Esophagus squamous epithelium (tissue), 5 donors: ENCODE results near the gene GALNTL6. TPM values are rescaled to one million over a fixed set of nuclear protein-coding genes. Genes with fewer than 3 reads are reported as not detected.

ENCODE experiments used
- DNase-seq: peaks from one replicate; lab custom pipeline; 2025; lab: John Stamatoyannopoulos, UW
- H3K27ac ChIP-seq, 4 donors: fragments of 200-600 bp; sonication (generic); one replicate each; pipeline ENCODE4 v1.5.1; 2016 to 2019; ENCODE audit warnings: mild to moderate bottlenecking in 1 of 4
- H3K27me3 ChIP-seq, 4 donors: fragments of 200-600 bp; sonication (generic); 1 replicate in 3 of 4; 2 replicates in 1 of 4; pipeline versions ENCODE4 v1.5.1 to v1.6.0; 2017 to 2021; ENCODE audit warnings: antibody characterized with exemption in 1 of 4
- H3K36me3 ChIP-seq, 3 donors: fragments of 200-600 bp; sonication (generic); one replicate each; pipeline ENCODE4 v1.5.1; 2016 to 2019
- H3K4me1 ChIP-seq, 3 donors: fragments of 200-600 bp; sonication (generic); one replicate each; pipeline ENCODE4 v1.5.1; 2017 to 2019
- H3K4me3 ChIP-seq, 4 donors: fragments of 200-600 bp; sonication (generic); 1 replicate in 3 of 4; 2 replicates in 1 of 4; pipeline ENCODE4 v1.5.1; 2016 to 2019; ENCODE audit warnings: mild to moderate bottlenecking in 2 of 4, moderate library complexity in 1 of 4
- H3K9me3 ChIP-seq, 3 donors: fragments of 200-600 bp; sonication (generic); one replicate each; pipeline ENCODE4 v1.5.1; 2016 to 2019
- CTCF ChIP-seq, 6 experiments: fragments of 450-650 bp in 4 of 6; fragments of 200-600 bp in 2 of 6; sonication (generic) in 2 of 6; IDR thresholded peaks; one replicate each; pipeline ENCODE4 v1.5.1; 2016 to 2019; ENCODE audit warnings: antibody characterized with exemption in 6 of 6, mild to moderate bottlenecking in 4 of 6, moderate library complexity in 4 of 6
- POLR2A ChIP-seq, 4 donors: fragments of 450-650 bp; IDR thresholded peaks; one replicate each; pipeline ENCODE4 v1.6.1; 2017; ENCODE audit warnings: antibody characterized with exemption in 4 of 4, mild to moderate bottlenecking in 4 of 4, moderate library complexity in 3 of 4
- WGBS, 2 donors: methylation state at CpG; one replicate each; pipeline ENCODE4 v1.1.5; 2018; 5-methylcytosine and 5-hydroxymethylcytosine counted together
- intact Hi-C: fragments of 100-400 bp; cut with DNase I; formaldehyde crosslinking; loops from one replicate; pipeline ENCODE4 v1.15.0; 2022
- total RNA-seq, 4 donors: library from RNA; depleted of rRNA; stranded (reverse); fragments of >200 nt; gene quantifications; one replicate each; pipeline ENCODE4 v1.1.0, GENCODE V29; 2016
- donor health status: DM: yes; HTN: yes; CAD: no.

GALNTL6 gene
- total RNA-seq, 4 donors from 2014 or later = 0.12 TPM; not detected in 3

- DNase-seq = no peak
- no peaks in the 10 kb centered on the region for H3K36me3 ChIP-seq
- no peak overlapping the region for H3K27ac ChIP-seq
- TF ChIP-seq CTCF (IDR thresholded peaks at IDR 0.05) (no peak), POLR2A (IDR thresholded peaks at IDR 0.05) (no peak)
- no peaks in the 10 kb centered on the region for H3K4me1 ChIP-seq
- no peaks in the 10 kb centered on the region for H3K9me3 ChIP-seq
- 23 to 26% methylated on average over 5 of the region's 5 CpGs for WGBS, 2 donors
- intact Hi-C loops = no loop called here
- no peaks in the 10 kb centered on the region for H3K27me3 ChIP-seq
- H3K4me3 ChIP-seq = no peak overlapping the region
Measured at GRCh38 chr4:172344308-172344938, 531.2 kb downstream of the GALNTL6 start.

- Histone ChIP-seq H3K36me3 (no peaks in the 10 kb centered on the region), H3K9me3 (no peaks in the 10 kb centered on the region), H3K4me3 (no peak overlapping the region), H3K27me3 (no peaks in the 10 kb centered on the region), H3K27ac (no peak overlapping the region), H3K4me1 (no peaks in the 10 kb centered on the region)
- DNase-seq = no peak
- TF ChIP-seq CTCF (IDR thresholded peaks at IDR 0.05) = no peak
- no peak for TF ChIP-seq POLR2A (IDR thresholded peaks at IDR 0.05)
- intact Hi-C loops = no loop called here
- WGBS, 2 donors = 76 to 82% methylated on average over 2 of the region's 2 CpGs
Measured at GRCh38 chr4:172348426-172348825, 535.2 kb downstream of the GALNTL6 start.

- Histone ChIP-seq H3K9me3 (no peaks in the 10 kb centered on the region), H3K36me3 (no peaks in the 10 kb centered on the region), H3K4me3 (no peak overlapping the region), H3K4me1 (no peaks in the 10 kb centered on the region), H3K27ac (no peak overlapping the region), H3K27me3 (no peaks in the 10 kb centered on the region)
- no peak for TF ChIP-seq CTCF (IDR thresholded peaks at IDR 0.05)
- no peak for TF ChIP-seq POLR2A (IDR thresholded peaks at IDR 0.05)
- 43 to 62% methylated on average over 3 of the region's 3 CpGs for WGBS, 2 donors
- no peak for DNase-seq
- intact Hi-C loops = no loop called here
Measured at GRCh38 chr4:172352356-172352755, 539.2 kb downstream of the GALNTL6 start.

DNA sequence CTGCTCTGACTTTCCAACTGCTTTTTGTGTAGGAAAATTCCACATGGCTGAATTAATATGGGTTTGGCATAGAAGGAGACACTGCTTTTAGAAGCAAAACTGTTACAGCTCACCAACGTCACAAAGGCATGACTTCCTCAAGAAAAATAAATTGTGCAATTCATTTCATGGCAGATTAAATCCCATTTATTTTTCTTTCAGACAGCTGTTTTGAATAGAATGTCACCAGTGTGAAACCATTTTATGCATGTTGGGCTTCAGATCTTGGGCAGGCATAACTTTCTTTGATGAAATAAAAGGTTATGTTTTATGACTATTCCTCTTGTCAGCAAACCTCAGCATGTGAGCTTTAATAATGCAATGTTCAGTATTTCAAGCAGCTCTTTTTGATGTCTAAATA, 542.8 kb downstream of the GALNTL6 start:
- H3K36me3 ChIP-seq = no peaks in the 10 kb centered on the region
- no peaks in the 10 kb centered on the region for H3K9me3 ChIP-seq
- TF ChIP-seq POLR2A (IDR thresholded peaks at IDR 0.05) (no peak), CTCF (IDR thresholded peaks at IDR 0.05) (no peak)
- H3K27ac ChIP-seq = no peak overlapping the region
- no peak for DNase-seq
- no peaks in the 10 kb centered on the region for H3K27me3 ChIP-seq
- H3K4me3 ChIP-seq = no peak overlapping the region
- 8 to 16% methylated on average over 1 of the region's 1 CpG for WGBS, 2 donors
- H3K4me1 ChIP-seq = no peaks in the 10 kb centered on the region
- intact Hi-C loops = no loop called here

DNA sequence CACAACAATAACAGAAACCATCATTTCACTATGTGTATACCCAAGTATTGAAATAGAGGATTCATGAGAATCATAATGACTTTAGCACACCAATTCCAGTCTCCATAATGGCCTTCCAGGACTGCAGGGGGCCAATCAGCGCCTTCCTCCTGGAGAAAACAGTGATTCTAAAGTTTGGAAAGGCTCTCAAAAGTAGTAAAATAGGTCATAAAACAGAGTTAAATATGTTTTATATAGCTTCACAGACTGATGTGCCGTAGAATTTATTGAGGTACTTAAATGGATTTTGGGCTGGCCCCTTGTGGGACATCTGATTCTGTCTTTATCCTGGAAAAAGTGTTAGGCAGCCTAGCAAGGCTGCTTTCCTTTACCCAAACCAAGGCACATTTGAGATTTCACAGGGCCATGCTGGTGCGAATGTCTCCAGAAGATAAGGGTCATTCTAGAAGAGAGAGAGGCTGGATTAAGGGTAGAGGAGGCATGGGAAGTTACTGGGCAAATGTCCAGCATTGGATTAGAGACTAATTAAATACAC, 543.9 kb downstream of the GALNTL6 start:
- intact Hi-C loops = no loop called here
- DNase-seq = no peak
- WGBS, 2 donors = 65 to 70% methylated on average over 3 of the region's 3 CpGs
- Histone ChIP-seq H3K36me3 (no peaks in the 10 kb centered on the region), H3K9me3 (no peaks in the 10 kb centered on the region), H3K4me1 (no peaks in the 10 kb centered on the region), H3K27ac (no peak overlapping the region), H3K27me3 (no peaks in the 10 kb centered on the region), H3K4me3 (no peak overlapping the region)
- no peak for TF ChIP-seq POLR2A (IDR thresholded peaks at IDR 0.05)
- no peak for TF ChIP-seq CTCF (IDR thresholded peaks at IDR 0.05)
